Liver (tissue), 9 donors: ENCODE data around the gene STK39. TPM values are rescaled to one million over a fixed set of nuclear protein-coding genes. Genes with fewer than 3 reads are reported as not detected.

Source experiments
- DNase-seq: peaks from one replicate; pipeline ENCODE4 v3.0.0-alpha.2; 2017; ENCODE audit warnings: low spot score
- H3K27ac ChIP-seq, 2 donors: one replicate each; pipeline ENCODE4 v1.7.0; 2013; ENCODE audit warnings: inconsistent platforms in 2 of 2, low read length in 2 of 2, control low read depth in 1 of 2, low read depth in 1 of 2, mild to moderate bottlenecking in 1 of 2
- H3K27me3 ChIP-seq, 4 donors: one replicate each; pipeline versions ENCODE4 v1.6.1 to v1.7.0; 2013; ENCODE audit warnings: low read length in 3 of 4, inconsistent platforms in 1 of 4, mild to moderate bottlenecking in 1 of 4, moderate library complexity in 1 of 4; ENCODE audit not compliant: control insufficient read depth in 4 of 4, insufficient read depth in 4 of 4
- H3K36me3 ChIP-seq, 4 donors: one replicate each; pipeline versions ENCODE4 v1.6.1 to v1.7.0; 2013; ENCODE audit warnings: low read length in 3 of 4, mild to moderate bottlenecking in 3 of 4, low read depth in 1 of 4, moderate library complexity in 1 of 4; ENCODE audit not compliant: control insufficient read depth in 4 of 4, insufficient read depth in 3 of 4
- H3K4me1 ChIP-seq, 4 donors: one replicate each; pipeline versions ENCODE4 v1.6.1 to v1.7.0; 2013; ENCODE audit warnings: low read length in 3 of 4, mild to moderate bottlenecking in 3 of 4, moderate library complexity in 1 of 4; ENCODE audit not compliant: control insufficient read depth in 4 of 4, insufficient read depth in 4 of 4
- H3K4me3 ChIP-seq, 3 donors: one replicate each; pipeline versions ENCODE4 v1.6.1 to v1.7.0; 2013; ENCODE audit warnings: low read length in 3 of 3, control low read depth in 1 of 3, low read depth in 1 of 3, mild to moderate bottlenecking in 1 of 3
- H3K9ac ChIP-seq, 2 donors: one replicate each; pipeline ENCODE4 v1.7.0; 2013; ENCODE audit warnings: low read length in 2 of 2, mild to moderate bottlenecking in 2 of 2, moderate library complexity in 2 of 2, control low read depth in 1 of 2, low read depth in 1 of 2
- H3K9me3 ChIP-seq, 4 donors: one replicate each; pipeline versions ENCODE4 v1.6.1 to v1.7.0; 2013; ENCODE audit warnings: low read length in 3 of 4; ENCODE audit not compliant: control insufficient read depth in 4 of 4
- CTCF ChIP-seq: fragments of 150-350 bp; IDR thresholded peaks from 2 replicates; pipeline ENCODE4 v1.5.1; 2017; ENCODE audit warnings: improper control_type of control experiment, low read depth, low read length; ENCODE audit not compliant: missing input control
- EGR1 ChIP-seq, 2 donors: IDR thresholded peaks; 2 replicates each; pipeline ENCODE4 v1.6.1; 2016 to 2018; ENCODE audit warnings: antibody characterized with exemption in 2 of 2, low read depth in 2 of 2
- FOXA2 ChIP-seq: IDR thresholded peaks from 2 replicates; pipeline ENCODE4 v1.6.1; 2016; ENCODE audit warnings: antibody characterized with exemption
- GABPA ChIP-seq, 2 donors: IDR thresholded peaks in 1 of 2; conservative IDR thresholded peaks in 1 of 2; 2 replicates each; pipeline ENCODE4 v1.6.1; 2016; ENCODE audit warnings: antibody characterized with exemption in 2 of 2, mild to moderate bottlenecking in 1 of 2, moderate library complexity in 1 of 2
- HNF4A ChIP-seq, 2 donors: conservative IDR thresholded peaks; 2 replicates each; pipeline ENCODE4 v1.6.1; 2016; ENCODE audit warnings: antibody characterized with exemption in 2 of 2, mild to moderate bottlenecking in 2 of 2
- HNF4G ChIP-seq: IDR thresholded peaks from 2 replicates; pipeline ENCODE4 v1.6.1; 2016; ENCODE audit warnings: antibody characterized with exemption
- JUND ChIP-seq, 2 donors: IDR thresholded peaks; 2 replicates each; pipeline ENCODE4 v1.6.1; 2016; ENCODE audit warnings: antibody characterized with exemption in 2 of 2
- MAX ChIP-seq: IDR thresholded peaks from 2 replicates; pipeline ENCODE4 v1.6.1; 2016; ENCODE audit warnings: antibody characterized with exemption
- NR2F2 ChIP-seq: IDR thresholded peaks from 2 replicates; pipeline ENCODE4 v1.6.1; 2016; ENCODE audit warnings: antibody characterized with exemption
- RAD21 ChIP-seq, 2 donors: IDR thresholded peaks; 2 replicates each; pipeline ENCODE4 v1.6.1; 2016; ENCODE audit warnings: antibody characterized with exemption in 2 of 2, mild to moderate bottlenecking in 2 of 2
- REST ChIP-seq: IDR thresholded peaks from 2 replicates; pipeline ENCODE4 v1.6.1; 2016; ENCODE audit warnings: antibody characterized with exemption, mild to moderate bottlenecking
- SP1 ChIP-seq: IDR thresholded peaks from 2 replicates; pipeline ENCODE4 v1.6.1; 2018; ENCODE audit warnings: antibody characterized with exemption, mild to moderate bottlenecking
- TAF1 ChIP-seq: conservative IDR thresholded peaks from 2 replicates; pipeline ENCODE4 v1.6.1; 2016; ENCODE audit warnings: antibody characterized with exemption, mild to moderate bottlenecking
- YY1 ChIP-seq: IDR thresholded peaks from 2 replicates; pipeline ENCODE4 v1.6.1; 2016; ENCODE audit warnings: antibody characterized with exemption, mild to moderate bottlenecking
- WGBS: extraction: QIAGEN DNeasy Blood & Tissue Kit; methylation state at CpG from one replicate; pipeline ENCODE4 v1.1.7; 2013; 5-methylcytosine and 5-hydroxymethylcytosine counted together
- polyA plus RNA-seq, 2 donors: library from polyadenylated mRNA; stranded (reverse) in 1 of 2; unstranded in 1 of 2; fragments of 200-250 nt in 1 of 2; fragments of >200 nt in 1 of 2; fragmentation: Nextera tagmentation in 1 of 2; extraction: Ambion mirVana in 1 of 2; gene quantifications; one replicate each; pipeline versions ENCODE4 v1.2.1 to v1.2.3, GENCODE V29; 2013 to 2015
- total RNA-seq, 2 donors: library from RNA; depleted of rRNA; stranded (reverse); fragments of >200 nt; gene quantifications; one replicate each; pipeline ENCODE4 v1.2.3, GENCODE V29; 2014
- TF ChIP-seq, protein P1 (sequence below): IDR thresholded peaks from 2 replicates; pipeline ENCODE4 v1.6.1; 2016; ENCODE audit warnings: antibody characterized with exemption
- TF ChIP-seq, protein P2 (sequence below): IDR thresholded peaks from 2 replicates; pipeline ENCODE4 v1.6.1; 2016; ENCODE audit warnings: antibody characterized with exemption
- donor health status: healthy.
- donor health status: healthy.
- donor health status: healthy.
- donor health status: healthy.
- donor health status: healthy.

The STK39 gene
- total and polyA plus RNA-seq, 4 donors = 0.29 to 1.8 (median 0.73) TPM

- TF ChIP-seq MAX (no peak), EGR1 (IDR thresholded peaks at IDR 0.05; ENCODE audit: low read depth in 2 of 2) (no peak), SP1 (no peak), NR2F2 (no peak), JUND (IDR thresholded peaks at IDR 0.05) (no peak), RAD21 (IDR thresholded peaks at IDR 0.05) (no peak), HNF4A (conservative IDR thresholded peaks at IDR 0.05) (no peak), CTCF (no peak), HNF4G (no peak), FOXA2 (no peak), GABPA (IDR thresholded peaks at IDR 0.05 in 1 of 2, conservative IDR thresholded peaks at IDR 0.05 in 1 of 2) (no peak), REST (no peak), TAF1 (no peak), YY1 (no peak)
- TF ChIP-seq, protein P1, sequence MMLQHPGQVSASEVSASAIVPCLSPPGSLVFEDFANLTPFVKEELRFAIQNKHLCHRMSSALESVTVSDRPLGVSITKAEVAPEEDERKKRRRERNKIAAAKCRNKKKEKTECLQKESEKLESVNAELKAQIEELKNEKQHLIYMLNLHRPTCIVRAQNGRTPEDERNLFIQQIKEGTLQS = no peak
- TF ChIP-seq, protein P2, sequence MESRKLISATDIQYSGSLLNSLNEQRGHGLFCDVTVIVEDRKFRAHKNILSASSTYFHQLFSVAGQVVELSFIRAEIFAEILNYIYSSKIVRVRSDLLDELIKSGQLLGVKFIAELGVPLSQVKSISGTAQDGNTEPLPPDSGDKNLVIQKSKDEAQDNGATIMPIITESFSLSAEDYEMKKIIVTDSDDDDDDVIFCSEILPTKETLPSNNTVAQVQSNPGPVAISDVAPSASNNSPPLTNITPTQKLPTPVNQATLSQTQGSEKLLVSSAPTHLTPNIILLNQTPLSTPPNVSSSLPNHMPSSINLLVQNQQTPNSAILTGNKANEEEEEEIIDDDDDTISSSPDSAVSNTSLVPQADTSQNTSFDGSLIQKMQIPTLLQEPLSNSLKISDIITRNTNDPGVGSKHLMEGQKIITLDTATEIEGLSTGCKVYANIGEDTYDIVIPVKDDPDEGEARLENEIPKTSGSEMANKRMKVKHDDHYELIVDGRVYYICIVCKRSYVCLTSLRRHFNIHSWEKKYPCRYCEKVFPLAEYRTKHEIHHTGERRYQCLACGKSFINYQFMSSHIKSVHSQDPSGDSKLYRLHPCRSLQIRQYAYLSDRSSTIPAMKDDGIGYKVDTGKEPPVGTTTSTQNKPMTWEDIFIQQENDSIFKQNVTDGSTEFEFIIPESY = no peak
- Histone ChIP-seq H3K4me3 (no peak overlapping the region), H3K27me3 (no peaks in the 10 kb centered on the region), H3K4me1 (peaks cover 0 to 5% (median 0%) of the 10 kb centered on the region in 4 donors), H3K9me3 (no peaks in the 10 kb centered on the region), H3K27ac (no peak overlapping the region), H3K36me3 (no peaks in the 10 kb centered on the region), H3K9ac (no peak overlapping the region)
- WGBS = 71% methylated on average over 3 of the region's 3 CpGs
- no peak for DNase-seq
Measured at GRCh38 chr2:168207851-168208250, 39.5 kb downstream of the STK39 start.
